SK-N-SH (cell line): ENCODE data around the gene DCAKD.

Source experiments
- EP300 ChIP-seq, 2 experiments: IDR thresholded peaks; 2 replicates each; pipeline versions ENCODE4 v1.4.0 to v1.6.1; 2012; ENCODE audit warnings: borderline replicate concordance in 1 of 2, low read depth in 1 of 2, low read length in 1 of 2
- EZH2phosphoT487 ChIP-seq: fragments of 200-600 bp; sonication (generic); IDR thresholded peaks from 2 replicates; pipeline ENCODE4 v1.6.1; 2017; ENCODE audit warnings: low read depth, mixed run types, mild to moderate bottlenecking, antibody characterized with exemption, moderate library complexity, borderline replicate concordance
- FOSL2 ChIP-seq: IDR thresholded peaks from 2 replicates; pipeline ENCODE4 v1.4.0; 2012; ENCODE audit warnings: low read depth, mild to moderate bottlenecking, moderate library complexity, borderline replicate concordance
- FOXJ3 ChIP-seq: sonication (generic); formaldehyde crosslinking; IDR thresholded peaks from 2 replicates; pipeline ENCODE4 v1.5.1; 2020; ENCODE audit warnings: mild to moderate bottlenecking, missing genetic modification reagents
- FOXM1 ChIP-seq: IDR thresholded peaks from 2 replicates; pipeline ENCODE4 v1.4.0; 2012; ENCODE audit warnings: low read depth, mild to moderate bottlenecking
- JUND ChIP-seq: IDR thresholded peaks from 2 replicates; pipeline ENCODE4 v1.4.0; 2012
- POLR2AphosphoS5 ChIP-seq: IDR thresholded peaks from 2 replicates; pipeline ENCODE4 v1.6.1; 2012; ENCODE audit warnings: low read depth, low read length
- SIN3A ChIP-seq: IDR thresholded peaks from 2 replicates; pipeline ENCODE4 v1.6.1; 2012; ENCODE audit warnings: low read depth, mild to moderate bottlenecking, low read length, moderate library complexity, borderline replicate concordance
- SMC3 ChIP-seq: IDR thresholded peaks from 2 replicates; pipeline ENCODE4 v1.6.1; 2012; ENCODE audit warnings: low read depth, low read length, improper control_type of control experiment
- YY1 ChIP-seq: IDR thresholded peaks from 2 replicates; pipeline ENCODE4 v1.4.0; 2012; ENCODE audit warnings: low read depth, mild to moderate bottlenecking
- TF ChIP-seq, protein P1 (sequence below): fragments of 200-600 bp; sonication (generic); IDR thresholded peaks from 2 replicates; pipeline ENCODE4 v1.6.1; 2017; ENCODE audit warnings: antibody characterized with exemption, mild to moderate bottlenecking, moderate library complexity
- TF ChIP-seq, protein P2 (sequence below): IDR thresholded peaks from 2 replicates; pipeline ENCODE4 v1.6.1; 2012; ENCODE audit warnings: mild to moderate bottlenecking, low read depth, low read length, moderate library complexity

DNA sequence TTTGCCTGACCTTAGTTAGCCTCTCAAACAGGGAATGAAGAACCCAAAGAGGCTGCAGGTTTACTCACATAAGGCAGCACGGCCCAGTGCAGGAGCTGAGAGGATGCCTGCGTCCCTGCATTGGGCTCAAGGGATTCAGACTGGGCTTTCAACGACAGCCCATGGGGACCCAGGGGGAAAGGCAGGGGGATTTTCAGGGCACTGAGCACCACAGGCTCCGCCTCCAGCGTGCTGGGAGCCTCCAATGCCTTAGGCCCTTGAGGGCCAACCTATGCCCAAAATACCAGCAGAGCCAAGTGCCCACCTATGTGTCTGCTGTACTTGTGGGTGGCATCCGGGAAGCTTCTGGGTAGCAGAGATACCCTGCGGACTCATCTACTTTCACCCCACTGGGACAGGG is 22.3 kb downstream of the DCAKD start:
- TF ChIP-seq, protein P1, sequence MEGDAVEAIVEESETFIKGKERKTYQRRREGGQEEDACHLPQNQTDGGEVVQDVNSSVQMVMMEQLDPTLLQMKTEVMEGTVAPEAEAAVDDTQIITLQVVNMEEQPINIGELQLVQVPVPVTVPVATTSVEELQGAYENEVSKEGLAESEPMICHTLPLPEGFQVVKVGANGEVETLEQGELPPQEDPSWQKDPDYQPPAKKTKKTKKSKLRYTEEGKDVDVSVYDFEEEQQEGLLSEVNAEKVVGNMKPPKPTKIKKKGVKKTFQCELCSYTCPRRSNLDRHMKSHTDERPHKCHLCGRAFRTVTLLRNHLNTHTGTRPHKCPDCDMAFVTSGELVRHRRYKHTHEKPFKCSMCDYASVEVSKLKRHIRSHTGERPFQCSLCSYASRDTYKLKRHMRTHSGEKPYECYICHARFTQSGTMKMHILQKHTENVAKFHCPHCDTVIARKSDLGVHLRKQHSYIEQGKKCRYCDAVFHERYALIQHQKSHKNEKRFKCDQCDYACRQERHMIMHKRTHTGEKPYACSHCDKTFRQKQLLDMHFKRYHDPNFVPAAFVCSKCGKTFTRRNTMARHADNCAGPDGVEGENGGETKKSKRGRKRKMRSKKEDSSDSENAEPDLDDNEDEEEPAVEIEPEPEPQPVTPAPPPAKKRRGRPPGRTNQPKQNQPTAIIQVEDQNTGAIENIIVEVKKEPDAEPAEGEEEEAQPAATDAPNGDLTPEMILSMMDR: no peak
- TF ChIP-seq SMC3 (no peak), FOXJ3 (CRISPR knock-in tag) (no peak), POLR2AphosphoS5 (no peak), FOXM1 (no peak), JUND (no peak), SIN3A (no peak), YY1 (no peak), EZH2phosphoT487 (no peak), FOSL2 (no peak), EP300 (IDR thresholded peaks at IDR 0.05; ENCODE audit: borderline replicate concordance in 1 of 2, low read depth in 1 of 2, low read length in 1 of 2) (no peak)
- TF ChIP-seq, protein P2, sequence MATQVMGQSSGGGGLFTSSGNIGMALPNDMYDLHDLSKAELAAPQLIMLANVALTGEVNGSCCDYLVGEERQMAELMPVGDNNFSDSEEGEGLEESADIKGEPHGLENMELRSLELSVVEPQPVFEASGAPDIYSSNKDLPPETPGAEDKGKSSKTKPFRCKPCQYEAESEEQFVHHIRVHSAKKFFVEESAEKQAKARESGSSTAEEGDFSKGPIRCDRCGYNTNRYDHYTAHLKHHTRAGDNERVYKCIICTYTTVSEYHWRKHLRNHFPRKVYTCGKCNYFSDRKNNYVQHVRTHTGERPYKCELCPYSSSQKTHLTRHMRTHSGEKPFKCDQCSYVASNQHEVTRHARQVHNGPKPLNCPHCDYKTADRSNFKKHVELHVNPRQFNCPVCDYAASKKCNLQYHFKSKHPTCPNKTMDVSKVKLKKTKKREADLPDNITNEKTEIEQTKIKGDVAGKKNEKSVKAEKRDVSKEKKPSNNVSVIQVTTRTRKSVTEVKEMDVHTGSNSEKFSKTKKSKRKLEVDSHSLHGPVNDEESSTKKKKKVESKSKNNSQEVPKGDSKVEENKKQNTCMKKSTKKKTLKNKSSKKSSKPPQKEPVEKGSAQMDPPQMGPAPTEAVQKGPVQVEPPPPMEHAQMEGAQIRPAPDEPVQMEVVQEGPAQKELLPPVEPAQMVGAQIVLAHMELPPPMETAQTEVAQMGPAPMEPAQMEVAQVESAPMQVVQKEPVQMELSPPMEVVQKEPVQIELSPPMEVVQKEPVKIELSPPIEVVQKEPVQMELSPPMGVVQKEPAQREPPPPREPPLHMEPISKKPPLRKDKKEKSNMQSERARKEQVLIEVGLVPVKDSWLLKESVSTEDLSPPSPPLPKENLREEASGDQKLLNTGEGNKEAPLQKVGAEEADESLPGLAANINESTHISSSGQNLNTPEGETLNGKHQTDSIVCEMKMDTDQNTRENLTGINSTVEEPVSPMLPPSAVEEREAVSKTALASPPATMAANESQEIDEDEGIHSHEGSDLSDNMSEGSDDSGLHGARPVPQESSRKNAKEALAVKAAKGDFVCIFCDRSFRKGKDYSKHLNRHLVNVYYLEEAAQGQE: no peak
